GF-D8 (cell line): ENCODE measurements around the gene NDUFA11.
"Not testable (repeated sequence)": the region's sequence is repeated elsewhere in the genome, so short reads cannot be mapped to it uniquely, and the experiment has no call there.

Source experiments
- DNase-seq: peaks from one replicate; lab custom pipeline; 2025; lab: John Stamatoyannopoulos, UW

The NDUFA11 gene

DNA sequence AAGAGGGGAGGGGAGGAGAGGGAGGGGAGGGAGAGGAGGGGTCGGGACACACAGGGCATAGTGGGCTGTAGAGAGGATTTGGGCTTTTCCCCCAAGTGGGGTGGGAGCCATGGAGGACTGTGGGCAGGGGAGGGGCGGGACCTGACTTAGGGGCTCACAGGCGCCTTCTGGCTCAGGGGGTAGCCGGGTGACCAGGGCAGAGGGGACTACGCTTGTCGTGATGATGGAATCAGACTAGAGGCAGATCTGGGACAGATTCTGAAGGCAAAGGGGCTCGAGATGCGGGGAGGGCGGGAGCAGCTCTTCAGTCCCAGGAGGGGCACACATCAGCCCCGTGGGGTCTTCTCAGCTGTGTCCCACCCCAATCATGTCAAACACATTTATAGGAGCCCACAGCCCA is 13.5 kb downstream of the NDUFA11 start:
- no peak for DNase-seq

DNA sequence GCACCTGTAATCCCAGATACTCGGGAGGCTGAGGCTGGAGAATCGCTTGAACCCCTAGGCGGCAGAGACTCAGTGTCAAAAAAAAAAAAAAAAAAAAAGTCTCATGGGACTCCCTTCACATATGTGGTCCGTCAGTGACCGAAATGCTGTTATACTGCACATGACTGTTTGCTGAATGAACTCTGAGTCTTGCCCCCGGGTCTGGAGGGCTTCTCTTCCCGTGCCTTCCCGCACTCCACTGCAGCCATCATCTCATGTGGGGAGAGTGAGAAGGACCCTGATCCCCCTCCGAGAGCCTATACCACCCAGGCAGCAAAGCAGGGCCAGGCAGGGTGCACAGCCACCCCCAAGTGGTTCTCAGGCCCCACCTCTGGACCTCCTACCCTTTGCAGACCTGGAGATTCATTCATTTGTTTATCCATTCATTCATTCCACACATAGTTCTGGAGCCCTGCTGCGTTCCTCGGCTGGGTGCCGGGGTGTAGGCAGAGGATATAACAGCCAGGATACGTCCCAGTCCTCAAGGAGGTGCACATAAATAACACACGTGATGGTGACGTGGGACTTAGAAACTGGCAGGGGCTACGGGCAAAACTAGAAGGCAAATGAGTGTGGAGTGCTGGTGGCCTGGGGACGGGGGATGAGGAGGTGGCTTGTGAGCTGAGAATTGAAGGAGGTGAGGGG is 14.2 kb downstream of the NDUFA11 start:
- DNase-seq = no peak

DNA sequence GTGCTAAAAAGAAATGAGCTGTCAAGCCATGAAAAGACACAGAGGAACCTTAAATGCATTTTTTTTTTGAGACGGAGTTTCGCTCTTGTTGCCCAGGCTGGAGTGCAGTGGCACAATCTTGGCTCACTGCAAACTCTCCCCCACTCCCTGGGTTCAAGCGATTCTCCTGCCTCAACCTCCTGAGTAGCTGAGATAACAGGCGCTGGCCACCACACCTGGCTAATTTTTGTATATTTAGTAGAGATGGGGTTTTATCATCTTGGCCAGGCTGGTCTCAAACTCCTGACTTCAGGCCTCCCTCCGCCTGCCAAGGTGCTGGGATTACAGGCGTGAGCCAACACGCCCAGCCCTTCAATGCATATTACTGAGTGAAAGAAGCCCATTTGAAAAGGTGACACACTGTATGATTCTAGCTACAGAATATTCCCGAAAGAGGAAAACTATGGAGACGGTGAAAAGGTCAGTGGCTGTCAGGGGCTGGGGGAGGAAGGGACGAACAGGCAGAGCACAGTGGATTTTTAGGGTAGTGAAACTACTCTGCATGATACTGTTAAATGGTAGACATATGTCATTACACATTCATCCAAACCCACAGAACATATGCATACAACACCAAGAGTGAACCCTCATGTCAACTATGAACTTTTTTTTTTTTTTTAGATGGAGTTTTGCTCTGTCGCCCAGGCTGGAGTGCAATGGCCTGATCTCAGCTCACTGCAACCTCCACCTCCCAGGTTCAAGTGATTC is 19.4 kb downstream of the NDUFA11 start:
- not testable (repeated sequence) for DNase-seq

DNA sequence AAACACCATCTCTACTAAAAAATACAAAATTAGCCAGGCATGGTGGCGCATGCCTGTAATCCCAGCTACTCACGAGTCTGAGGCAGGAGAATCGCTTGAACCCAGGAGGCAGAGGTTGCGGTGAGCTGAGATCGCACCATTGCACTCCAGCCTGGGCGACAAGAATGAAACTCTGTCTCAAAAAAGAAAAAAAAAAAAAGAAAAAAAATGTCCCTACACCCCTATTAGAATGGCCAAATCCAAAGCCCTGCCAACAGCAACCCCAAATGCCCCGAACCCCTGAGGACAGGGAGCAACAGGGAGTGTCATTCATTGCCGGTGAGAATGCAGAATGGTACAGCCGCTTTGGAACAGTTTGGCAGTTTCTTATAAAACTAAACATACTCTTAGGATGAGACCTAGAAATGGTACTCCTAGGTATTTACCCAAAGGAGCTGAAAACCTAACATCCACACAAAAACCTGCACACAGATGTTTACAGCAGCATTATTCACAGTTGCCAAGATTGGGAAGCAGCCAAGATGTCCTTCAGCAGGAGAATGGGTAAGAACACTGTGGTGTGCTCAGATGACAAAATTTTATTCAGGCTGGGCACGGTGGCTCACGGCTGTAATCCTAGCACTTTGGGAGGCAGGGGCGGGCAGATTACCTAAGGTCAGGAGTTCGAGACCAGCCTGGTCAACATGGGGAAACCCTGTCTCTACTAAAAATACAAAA is 20.3 kb downstream of the NDUFA11 start:
- DNase-seq = not testable (repeated sequence)

DNA sequence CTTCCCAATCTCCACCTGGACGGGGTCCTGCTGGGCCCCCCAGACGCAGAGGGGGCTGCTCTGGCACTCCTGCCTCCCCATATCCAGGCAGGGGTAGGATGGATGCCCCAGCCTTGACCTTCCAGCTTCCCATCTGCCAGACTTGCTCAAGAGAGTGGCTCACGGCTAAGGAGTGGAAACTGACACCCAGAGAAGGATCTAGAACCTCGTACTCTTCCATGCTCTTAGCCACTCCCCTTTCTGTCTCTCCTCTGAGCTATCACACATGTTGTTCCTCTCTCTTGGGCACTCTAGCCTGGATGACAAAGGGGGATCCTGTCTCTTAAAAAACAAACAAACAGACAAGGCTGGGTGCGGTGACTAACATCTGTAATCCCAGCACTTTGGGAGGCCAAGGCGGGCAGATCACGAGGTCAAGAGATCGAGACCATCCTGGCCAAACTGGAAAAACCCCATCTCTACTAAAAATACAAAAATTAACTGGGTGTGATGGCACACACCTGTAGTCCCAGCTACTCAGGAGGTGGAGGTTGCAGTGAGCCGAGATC is 21.1 kb downstream of the NDUFA11 start:
- DNase-seq = no peak

DNA sequence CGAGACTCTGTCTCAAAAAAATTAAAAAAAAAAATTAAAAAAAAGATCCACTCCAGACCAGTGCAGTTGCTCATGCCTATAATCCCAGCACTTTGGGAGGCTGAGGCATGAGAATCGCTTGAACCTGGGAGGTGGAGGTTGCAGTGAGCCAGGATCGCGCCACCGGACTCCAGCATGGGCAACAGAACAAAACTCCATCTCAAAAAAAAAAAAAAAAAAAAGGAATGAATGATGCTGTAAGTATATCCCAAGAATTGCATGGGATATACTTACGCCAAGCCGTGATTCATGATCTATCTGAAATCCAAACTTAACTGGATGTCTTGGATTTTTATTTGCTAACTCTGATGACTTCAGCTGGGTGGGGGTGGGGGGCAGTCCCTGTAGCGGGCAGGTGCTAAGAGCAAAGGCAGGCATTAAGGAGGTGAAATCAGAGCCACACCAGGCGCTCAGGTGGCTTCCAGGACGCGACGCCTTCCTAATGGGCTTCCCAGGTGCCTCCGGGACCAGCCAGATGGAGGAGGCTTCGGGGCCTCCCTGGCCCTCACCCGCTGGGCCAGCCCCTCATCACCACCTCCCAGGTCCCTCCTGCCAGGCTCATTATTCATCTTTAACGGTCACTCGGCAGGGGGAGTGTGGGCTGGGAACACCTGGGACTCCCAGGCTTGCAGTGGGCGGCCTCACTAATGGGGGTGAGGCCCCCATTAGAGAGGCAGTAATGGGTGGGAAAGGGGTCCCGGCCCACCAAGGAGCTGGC is 21.9 kb downstream of the NDUFA11 start:
- no peak for DNase-seq

DNA sequence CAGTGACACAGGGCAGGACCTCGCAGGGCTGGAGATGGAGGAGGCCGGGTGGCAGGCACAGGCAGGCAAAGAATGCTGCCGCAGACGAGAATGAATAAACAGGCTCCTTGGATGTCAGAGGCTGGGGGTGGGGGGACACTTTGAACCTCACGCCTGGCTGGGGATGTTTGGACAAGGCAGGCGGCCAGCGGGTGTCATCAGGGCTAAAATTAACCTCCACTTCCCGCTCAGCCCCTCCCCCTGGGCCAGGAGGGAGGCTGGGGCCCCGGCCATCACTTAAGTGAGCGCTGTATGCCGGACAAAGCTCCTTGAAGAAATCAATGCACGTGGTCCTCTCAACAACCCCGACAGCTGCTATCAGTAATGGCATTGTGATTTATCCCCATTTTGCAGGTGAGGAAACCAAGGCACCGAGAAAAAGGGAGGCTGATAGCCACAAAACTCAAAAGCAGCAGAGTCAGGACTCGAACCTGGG is 22.9 kb downstream of the NDUFA11 start:
- DNase-seq = no peak

DNA sequence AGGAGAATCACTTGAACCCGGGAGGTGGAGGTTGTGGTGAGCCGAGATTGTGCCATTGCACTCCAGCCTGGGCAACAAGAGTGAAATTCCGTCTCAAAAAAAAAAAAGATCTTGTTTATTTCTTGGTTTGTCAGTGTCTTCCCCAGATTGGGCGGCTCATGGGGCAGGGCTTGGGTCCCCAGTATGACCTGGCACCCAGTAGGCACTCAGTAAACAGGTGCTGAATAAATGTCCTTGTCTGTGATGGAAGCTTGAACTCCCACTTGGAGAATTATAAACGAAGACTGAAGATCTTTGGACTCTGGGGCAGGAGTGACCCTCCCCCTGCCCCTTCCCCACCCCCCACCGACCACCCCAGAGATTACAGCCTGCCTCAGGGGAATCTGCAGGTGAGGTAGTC is 23.4 kb downstream of the NDUFA11 start:
- no peak for DNase-seq

DNA sequence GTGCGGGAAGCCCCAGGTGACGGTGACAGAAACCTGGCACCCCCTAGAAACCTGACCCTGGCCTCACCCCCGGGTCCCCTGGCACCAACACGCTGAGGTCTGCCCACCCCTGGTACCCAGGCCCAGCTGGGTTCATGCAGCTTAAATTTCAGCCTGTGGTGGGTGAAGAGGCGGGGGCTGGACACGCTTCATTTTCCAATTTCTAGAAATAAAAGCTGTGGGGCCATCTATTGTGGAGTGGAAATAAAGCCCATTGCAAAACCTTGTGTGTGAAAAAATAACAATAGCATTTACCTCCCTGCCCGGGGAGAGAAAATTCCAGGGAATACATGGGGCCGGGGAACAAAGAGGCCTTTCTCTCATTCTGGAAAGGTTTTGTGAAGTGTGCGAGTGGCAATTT is 25.7 kb downstream of the NDUFA11 start:
- no peak for DNase-seq

DNA sequence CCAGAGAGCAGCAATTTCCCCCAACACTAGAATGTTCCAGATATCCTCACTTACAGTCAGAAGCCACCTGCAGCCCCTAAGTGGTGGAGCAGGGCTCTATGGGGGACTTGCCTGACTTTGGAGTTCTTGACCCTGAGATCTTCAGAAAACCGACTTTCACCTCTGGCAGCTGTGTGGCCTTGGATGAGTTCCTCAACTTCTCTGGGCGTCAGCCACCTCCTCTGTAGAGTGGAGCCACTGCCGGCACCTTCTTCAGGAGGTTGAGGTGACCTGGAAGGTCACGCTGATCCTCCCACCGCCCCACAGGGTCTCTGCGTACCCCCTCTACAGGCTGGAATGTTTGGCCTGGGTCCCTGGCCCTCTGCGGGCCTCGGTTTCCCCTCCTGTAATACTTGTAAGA is 26.2 kb downstream of the NDUFA11 start:
- no peak for DNase-seq

DNA sequence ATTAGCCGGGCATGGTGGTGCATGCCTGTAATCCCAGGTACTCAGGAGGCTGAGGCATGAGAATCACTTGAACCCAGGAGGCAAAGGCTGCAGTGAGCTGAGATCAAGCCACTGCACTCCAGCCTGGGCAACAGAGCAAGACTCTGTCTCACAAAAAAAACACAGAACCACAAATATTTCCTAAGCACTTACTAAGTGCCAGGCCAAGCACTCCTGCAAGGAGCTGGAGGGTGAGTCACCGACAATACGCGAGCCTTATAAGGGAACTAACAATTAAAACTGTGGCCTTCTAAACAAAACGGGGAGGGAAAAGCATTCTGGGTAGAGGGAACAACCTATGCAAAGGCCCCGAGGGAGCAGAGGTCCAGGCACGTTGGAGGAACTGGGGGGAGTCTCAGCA is 29.1 kb downstream of the NDUFA11 start:
- not testable (repeated sequence) for DNase-seq

DNA sequence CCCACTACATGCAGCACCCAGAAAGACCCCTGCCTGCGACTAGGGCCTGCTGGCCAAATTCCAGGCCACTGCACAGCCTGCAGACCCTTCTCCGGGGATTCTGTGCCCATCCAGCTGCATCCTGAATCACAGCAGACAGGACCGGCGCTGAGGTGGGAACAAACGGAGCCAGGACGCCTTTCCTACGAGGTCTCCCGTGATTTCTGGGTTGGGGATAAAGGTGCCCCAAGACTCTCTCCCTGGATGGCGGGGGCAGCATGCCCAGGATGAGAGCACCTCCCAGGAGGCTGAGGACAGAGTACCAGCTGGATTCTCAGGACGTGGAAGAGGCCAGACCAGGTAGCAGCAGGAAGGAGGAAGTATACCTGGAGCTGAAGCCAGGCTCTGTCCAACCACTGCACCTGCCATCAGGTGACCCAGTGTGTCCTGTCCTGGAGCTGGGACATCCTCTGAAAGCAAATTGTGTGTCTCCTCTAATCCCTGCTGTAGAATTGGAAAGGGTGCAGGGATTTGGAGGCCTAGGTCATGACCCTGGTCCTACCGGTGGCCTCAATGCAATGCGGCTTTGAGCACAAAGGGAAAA is 29.9 kb downstream of the NDUFA11 start:
- no peak for DNase-seq

DNA sequence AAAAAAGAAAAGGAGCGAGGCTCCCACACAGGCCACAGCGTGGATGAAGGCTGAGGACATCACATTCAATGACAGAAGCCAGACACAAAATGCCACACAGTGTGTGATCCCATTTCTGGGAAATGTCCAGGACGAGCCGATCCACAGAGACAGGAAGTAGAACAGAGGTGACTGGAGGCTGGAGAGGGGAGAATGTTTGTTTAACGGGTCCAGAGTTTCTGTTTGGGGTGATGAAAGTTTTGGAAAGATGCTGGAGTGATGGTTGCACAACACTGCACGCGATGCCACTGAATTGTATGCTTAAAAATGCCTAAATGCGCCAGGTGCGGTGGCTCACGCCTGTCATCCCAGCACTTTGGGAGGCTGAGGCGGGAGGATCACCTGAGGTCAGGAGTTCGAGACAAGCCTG is 32.6 kb downstream of the NDUFA11 start:
- DNase-seq = no peak

DNA sequence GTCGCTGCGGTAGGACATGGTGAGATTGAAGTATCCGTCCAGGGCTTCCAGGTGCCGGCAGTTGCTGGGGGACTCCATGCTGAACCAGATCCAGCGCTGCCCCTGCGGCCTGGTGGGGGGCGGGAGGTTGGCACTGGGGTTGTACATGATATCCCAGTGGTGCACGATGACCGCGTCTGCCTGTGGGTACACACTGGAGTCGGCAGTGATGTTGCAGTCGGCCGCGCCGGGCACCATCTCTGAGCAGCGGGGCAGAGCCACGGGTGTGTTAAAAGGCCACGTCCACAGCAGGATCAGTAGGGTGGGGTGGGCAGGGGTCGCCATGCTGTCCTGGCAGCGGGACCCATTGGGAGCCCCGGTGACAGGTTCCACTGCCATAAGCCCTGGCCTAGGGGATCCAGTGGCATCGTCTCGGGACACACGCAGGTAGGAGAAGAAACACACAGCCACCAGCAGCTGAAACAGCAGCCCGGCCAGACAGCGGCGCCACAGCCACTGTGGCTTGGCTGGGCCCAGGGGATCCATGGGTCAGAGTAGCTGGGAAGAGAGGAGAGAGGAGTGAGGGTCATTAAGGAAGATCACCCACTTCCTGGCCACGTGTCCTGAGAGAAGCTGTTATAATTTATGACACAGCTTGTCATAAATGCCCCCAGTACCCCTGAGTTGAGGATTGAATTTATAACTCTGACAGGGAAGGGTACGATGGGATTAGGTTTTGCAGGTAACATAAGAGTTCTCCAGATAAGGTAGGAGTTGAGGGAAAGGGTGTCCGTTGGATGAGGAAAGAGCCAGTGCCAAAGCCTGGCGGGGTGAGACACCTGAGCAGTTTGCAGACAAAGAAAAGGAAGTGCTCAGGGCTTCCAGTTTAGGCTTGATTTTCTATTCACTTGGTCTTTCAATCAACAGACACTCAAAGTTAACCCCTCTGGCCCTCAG is 36.1 kb downstream of the NDUFA11 start:
- DNase-seq = no peak

DNA sequence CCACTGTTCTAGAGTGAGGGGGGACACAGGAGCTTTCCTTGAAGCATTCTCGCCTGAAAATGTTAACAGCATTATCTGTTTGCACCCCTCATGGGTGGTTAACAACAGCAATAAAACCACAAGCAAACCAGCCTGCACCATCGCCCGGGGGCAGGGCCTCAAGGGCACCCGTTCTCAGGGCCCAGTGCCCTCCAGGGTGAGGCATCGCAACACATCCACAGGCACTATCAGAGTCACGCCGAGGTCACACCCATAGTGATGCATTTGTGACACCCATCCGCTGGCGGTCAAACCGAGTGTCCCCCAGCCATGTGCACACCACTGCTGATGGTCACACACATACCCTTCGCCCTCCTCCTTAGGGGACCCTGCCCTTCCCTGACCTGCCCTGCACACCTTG is 37.8 kb downstream of the NDUFA11 start:
- DNase-seq = no peak

DNA sequence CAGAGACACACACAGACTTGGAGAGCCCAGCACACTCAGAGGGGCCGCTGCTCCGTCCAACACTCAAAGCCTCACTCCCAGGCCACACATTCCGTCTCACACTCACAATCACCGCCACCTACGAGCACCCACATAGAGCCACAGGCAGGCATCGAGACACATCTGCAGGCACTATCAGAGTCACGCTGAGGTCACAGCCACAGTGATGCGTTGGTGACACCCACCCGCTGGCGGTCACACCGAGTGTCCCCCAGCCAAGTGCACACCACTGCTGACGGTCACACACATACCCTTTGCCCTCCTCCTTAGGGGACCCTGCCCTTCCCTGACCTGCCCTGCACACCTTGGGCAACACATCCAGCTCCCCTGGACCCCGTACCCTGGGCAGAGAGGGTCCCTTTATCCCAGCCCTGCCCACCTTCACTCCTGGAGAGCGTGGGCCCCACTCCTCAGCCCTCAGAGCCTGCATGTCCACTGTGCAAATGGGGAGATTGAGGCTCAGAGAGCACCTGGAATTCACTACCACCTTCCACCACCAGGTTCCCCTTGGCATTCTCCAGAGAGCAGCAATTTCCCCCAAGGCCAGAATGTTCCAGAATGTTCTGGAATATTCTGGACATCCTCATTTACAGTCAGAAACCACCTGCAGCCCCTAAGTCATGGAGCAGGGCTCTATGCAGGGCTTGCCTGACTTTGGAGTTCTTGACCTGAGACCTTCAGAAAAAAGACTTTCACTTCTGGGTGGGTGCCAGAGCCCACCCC is 38.7 kb downstream of the NDUFA11 start:
- no peak for DNase-seq

DNA sequence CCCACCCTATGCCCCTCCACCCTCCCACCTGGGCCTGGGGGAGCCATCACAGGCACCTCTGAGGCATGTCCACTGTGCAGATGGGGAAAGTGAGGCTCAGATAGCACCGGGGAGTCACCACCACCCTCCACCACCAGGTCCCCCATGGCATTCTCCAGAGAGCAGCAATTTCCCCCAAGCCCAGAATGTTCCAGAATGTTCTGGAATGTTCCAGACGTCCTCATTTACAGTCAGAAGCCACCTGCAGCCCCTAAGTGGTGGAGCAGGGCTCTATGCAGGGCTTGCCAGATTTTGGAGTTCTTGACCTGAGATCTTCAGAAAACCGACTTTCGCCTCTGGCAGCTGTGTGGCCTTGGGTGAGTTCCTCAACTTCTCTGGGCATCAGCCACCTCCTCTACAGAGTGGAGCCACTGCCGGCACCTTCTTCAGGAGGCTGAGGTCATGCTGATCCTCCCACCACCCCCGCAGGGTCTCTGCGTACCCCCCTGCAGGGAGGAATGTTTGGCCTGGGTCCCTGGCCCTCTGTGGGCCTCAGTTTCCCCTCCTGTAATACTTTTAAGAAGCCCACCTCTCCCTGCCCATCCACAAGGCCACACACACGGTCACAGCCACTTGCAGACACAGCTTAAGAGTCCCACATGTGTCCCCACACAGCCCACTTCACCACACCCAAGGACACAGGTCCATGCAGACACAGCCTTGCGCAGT is 39.4 kb downstream of the NDUFA11 start:
- no peak for DNase-seq

DNA sequence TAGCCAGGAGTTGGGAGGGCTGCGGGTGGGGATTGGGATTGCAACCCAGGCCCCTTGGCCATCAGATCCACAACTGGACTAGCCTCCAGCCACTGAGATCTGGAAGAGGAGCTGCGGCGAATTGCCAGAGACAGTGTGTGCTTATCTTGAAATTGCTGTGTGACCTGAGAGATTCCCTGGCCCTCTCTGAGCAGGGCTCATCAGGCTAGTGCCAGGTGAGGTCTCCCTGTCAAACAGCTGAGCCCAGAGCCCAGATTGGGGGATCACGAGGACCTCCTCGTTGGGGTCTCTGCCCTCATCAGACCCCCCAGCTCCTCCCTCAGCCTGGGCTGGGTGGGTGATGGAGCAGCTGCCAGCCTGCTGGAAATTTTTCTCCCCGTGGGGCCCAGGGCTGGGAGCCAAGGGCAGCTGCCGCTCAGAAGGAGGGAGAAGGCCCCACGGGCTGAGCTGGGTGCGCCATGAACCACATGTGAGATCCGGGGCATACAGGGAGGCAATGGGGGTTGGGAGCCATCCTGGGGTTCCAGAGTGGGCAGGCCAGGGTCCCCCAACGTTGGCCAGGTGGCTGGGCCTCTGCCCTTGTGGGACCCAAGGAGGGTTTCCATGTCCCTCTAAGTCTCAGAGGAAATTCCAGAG is 40.4 kb downstream of the NDUFA11 start:
- no peak for DNase-seq
